CD14-positive monocyte (primary cell): ENCODE results near the gene ADGRL3. TPM values are rescaled to one million over a fixed set of nuclear protein-coding genes. Genes with fewer than 3 reads are reported as not detected.

ENCODE experiments used
- DNase-seq, 3 donors: peaks; one replicate each; pipeline ENCODE4 v3.0.0-alpha.2; 2011 to 2022
- H2AFZ ChIP-seq: 2 replicates; pipeline ENCODE4 v1.6.0; 2012; ENCODE audit warnings: mild to moderate bottlenecking, low read depth, low read length, inconsistent platforms; ENCODE audit not compliant: insufficient read depth, poor library complexity, severe bottlenecking
- H3K27ac ChIP-seq, 2 donors: 1 replicate in 1 of 2; 2 replicates in 1 of 2; pipeline ENCODE4 v1.5.1; 2012 to 2013; ENCODE audit warnings: low read length in 2 of 2, control low read depth in 1 of 2, inconsistent platforms in 1 of 2, low read depth in 1 of 2, mild to moderate bottlenecking in 1 of 2
- H3K27me3 ChIP-seq, 2 donors: one replicate each; pipeline versions ENCODE4 v1.6.0 to v1.6.1; 2011 to 2013; ENCODE audit warnings: low read length in 2 of 2; ENCODE audit not compliant: control insufficient read depth in 2 of 2, insufficient read depth in 2 of 2
- H3K36me3 ChIP-seq, 2 donors: replicated peaks in 1 of 2; 1 replicate in 1 of 2; 2 replicates in 1 of 2; pipeline versions ENCODE4 v1.5.1 to v1.6.1; 2012 to 2013; ENCODE audit warnings: low read length in 2 of 2, control low read depth in 1 of 2, inconsistent platforms in 1 of 2, mild to moderate bottlenecking in 1 of 2; ENCODE audit not compliant: insufficient read depth in 2 of 2, control insufficient read depth in 1 of 2
- H3K4me1 ChIP-seq, 2 donors: 1 replicate in 1 of 2; 2 replicates in 1 of 2; pipeline versions ENCODE4 v1.5.1 to v1.6.1; 2012 to 2013; ENCODE audit warnings: low read length in 2 of 2, control low read depth in 1 of 2, inconsistent platforms in 1 of 2, mild to moderate bottlenecking in 1 of 2, moderate library complexity in 1 of 2; ENCODE audit not compliant: insufficient read depth in 2 of 2, control insufficient read depth in 1 of 2
- H3K4me2 ChIP-seq: replicated peaks from 2 replicates; pipeline ENCODE3; 2012; ENCODE audit warnings: low read length, moderate library complexity, mild to moderate bottlenecking; ENCODE audit not compliant: poor library complexity, severe bottlenecking; ENCODE audit errors: extremely low read depth
- H3K4me3 ChIP-seq, 3 experiments: fragments of 200-600 bp in 1 of 3; sonication (generic) in 1 of 3; replicated peaks in 1 of 3; 1 replicate in 2 of 3; 2 replicates in 1 of 3; pipeline ENCODE4 v1.5.1; 2011 to 2013; ENCODE audit warnings: low read length in 3 of 3, mild to moderate bottlenecking in 3 of 3, control low read depth in 2 of 3, low read depth in 2 of 3, inconsistent platforms in 1 of 3, moderate library complexity in 1 of 3
- H3K79me2 ChIP-seq: 2 replicates; pipeline ENCODE4 v1.6.0; 2012; ENCODE audit warnings: mild to moderate bottlenecking, control low read depth, inconsistent platforms, low read length, moderate library complexity; ENCODE audit not compliant: insufficient read depth
- H3K9ac ChIP-seq: 2 replicates; pipeline ENCODE4 v1.6.0; 2017; ENCODE audit warnings: low read length, mild to moderate bottlenecking; ENCODE audit not compliant: insufficient read depth, poor library complexity, severe bottlenecking
- H3K9me3 ChIP-seq, 2 donors: replicated peaks in 1 of 2; 1 replicate in 1 of 2; 2 replicates in 1 of 2; pipeline versions ENCODE4 v1.5.1 to v1.6.1; 2012 to 2013; ENCODE audit warnings: low read length in 2 of 2, control low read depth in 1 of 2; ENCODE audit not compliant: control insufficient read depth in 1 of 2, insufficient read depth in 1 of 2
- H4K20me1 ChIP-seq: 2 replicates; pipeline ENCODE4 v1.6.0; 2012; ENCODE audit warnings: mild to moderate bottlenecking, low read length, control low read depth, moderate library complexity; ENCODE audit not compliant: insufficient read depth
- H3K27ac Mint-ChIP-seq, 7 donors: one replicate each; pipeline ENCODE4 v1.8.0; 2020; ENCODE audit warnings: mild to moderate bottlenecking in 7 of 7, mixed read lengths in 7 of 7, moderate library complexity in 6 of 7, inconsistent platforms in 2 of 7
- H3K27me3 Mint-ChIP-seq, 3 donors: one replicate each; pipeline ENCODE4 v1.8.0; 2021 to 2022; ENCODE audit warnings: low read depth in 3 of 3, mild to moderate bottlenecking in 3 of 3, mixed read lengths in 3 of 3, moderate library complexity in 3 of 3, inconsistent platforms in 1 of 3
- H3K36me3 Mint-ChIP-seq, 2 donors: one replicate each; pipeline ENCODE4 v1.8.0; 2020; ENCODE audit warnings: mixed read lengths in 2 of 2, inconsistent platforms in 1 of 2, mild to moderate bottlenecking in 1 of 2
- H3K4me1 Mint-ChIP-seq: one replicate; pipeline ENCODE4 v1.8.0; 2020; ENCODE audit warnings: mild to moderate bottlenecking, mixed read lengths
- H3K4me3 Mint-ChIP-seq, 2 donors: one replicate each; pipeline ENCODE4 v1.8.0; 2020; ENCODE audit warnings: mild to moderate bottlenecking in 2 of 2, mixed read lengths in 2 of 2, moderate library complexity in 1 of 2
- H3K9me3 Mint-ChIP-seq, 7 donors: one replicate each; pipeline ENCODE4 v1.8.0; 2020 to 2022; ENCODE audit warnings: mixed read lengths in 7 of 7, mild to moderate bottlenecking in 6 of 7, moderate library complexity in 6 of 7, inconsistent platforms in 2 of 7
- CTCF ChIP-seq: fragments of 200-600 bp; IDR thresholded peaks from one replicate; pipeline ENCODE4 v1.8.0; 2022; ENCODE audit warnings: antibody characterized with exemption, mild to moderate bottlenecking
- WGBS: methylation state at CpG from one replicate; pipeline ENCODE4 v1.1.5; 2013; ENCODE audit warnings: missing lambda C conversion rate; ENCODE audit not compliant: insufficient coverage; 5-methylcytosine and 5-hydroxymethylcytosine counted together
- intact Hi-C, 2 donors: fragments of 100-400 bp; cut with micrococcal nuclease; formaldehyde crosslinking; loops; one replicate each; pipeline versions ENCODE4 v1.15.0 to v1.15.1; 2023
- polyA plus RNA-seq, 3 donors: library from polyadenylated mRNA; depleted of rRNA in 1 of 3; unstranded in 2 of 3; stranded (reverse) in 1 of 3; fragments of 300-500 nt in 2 of 3; fragments of >200 nt in 1 of 3; fragmentation: Illumina TruSeq in 2 of 3; gene quantifications; 1 replicate in 2 of 3; 2 replicates in 1 of 3; pipeline ENCODE4 v1.2.3, GENCODE V29; 2012 to 2021

Gene ADGRL3
- polyA plus RNA-seq, 3 donors: not detected

GRCh38 chr4:61276029-61276428 is 75.9 kb downstream of the ADGRL3 start:
- H3K4me1 ChIP-seq: peaks cover 0 to 7% of the 10 kb centered on the region in 2 donors
- no peaks in the 10 kb centered on the region for H3K9me3 ChIP-seq
- no peak for TF ChIP-seq CTCF
- Mint-ChIP-seq H3K9me3 (peaks cover 0 to 3% (median 0%) of the 10 kb centered on the region in 7 donors), H3K27ac (no peak overlapping the region), H3K27me3 (no peaks in the 10 kb centered on the region), H3K36me3 (no peaks in the 10 kb centered on the region), H3K4me1 (peaks cover 19% of the 10 kb centered on the region), H3K4me3 (no peak overlapping the region)
- no peak overlapping the region for H3K27ac ChIP-seq
- no CpG with 5 or more reads among the region's 1 CpG for WGBS
- intact Hi-C loops: no loop called here
- H3K79me2 ChIP-seq: no peaks in the 10 kb centered on the region
- H3K27me3 ChIP-seq: no peaks in the 10 kb centered on the region
- no peaks in the 10 kb centered on the region for H3K36me3 ChIP-seq
- H3K9ac ChIP-seq: no peak overlapping the region
- no peak overlapping the region for H2AFZ ChIP-seq
- DNase-seq: no peak
- H3K4me3 ChIP-seq: no peak overlapping the region
- no peaks in the 10 kb centered on the region for H4K20me1 ChIP-seq
- H3K4me2 ChIP-seq: no peak overlapping the region

GRCh38 chr4:61277785-61278760 is 77.9 kb downstream of the ADGRL3 start:
- Histone ChIP-seq H3K9ac (no peak overlapping the region), H3K27ac (no peak overlapping the region), H3K4me2 (no peak overlapping the region), H3K36me3 (no peaks in the 10 kb centered on the region), H3K4me1 (peaks cover 0 to 6% of the 10 kb centered on the region in 2 donors), H3K79me2 (no peaks in the 10 kb centered on the region), H3K9me3 (no peaks in the 10 kb centered on the region), H3K4me3 (no peak overlapping the region), H4K20me1 (no peaks in the 10 kb centered on the region), H3K27me3 (no peaks in the 10 kb centered on the region), H2AFZ (no peak overlapping the region)
- H3K27ac Mint-ChIP-seq: no peak overlapping the region
- 80% methylated on average over 1 of the region's 5 CpGs for WGBS
- H3K4me3 Mint-ChIP-seq: no peak overlapping the region
- DNase-seq: no peak
- H3K27me3 Mint-ChIP-seq: no peaks in the 10 kb centered on the region
- intact Hi-C loops: no loop called here
- peaks cover 14% of the 10 kb centered on the region for H3K4me1 Mint-ChIP-seq
- H3K9me3 Mint-ChIP-seq: peaks cover 0 to 3% (median 0%) of the 10 kb centered on the region in 7 donors
- no peak for TF ChIP-seq CTCF
- no peaks in the 10 kb centered on the region for H3K36me3 Mint-ChIP-seq
